ENCODE measurements around the gene AIFM3. TPM values are rescaled to one million over a fixed set of nuclear protein-coding genes. Genes with fewer than 3 reads are reported as not detected.

Gene AIFM3
- total and polyA plus RNA-seq, 2 of the 13 experiments (the other 11 are each of a cell fraction or from before 2014, with no cell fraction given) = 9.0 to 15.3 TPM

DNA sequence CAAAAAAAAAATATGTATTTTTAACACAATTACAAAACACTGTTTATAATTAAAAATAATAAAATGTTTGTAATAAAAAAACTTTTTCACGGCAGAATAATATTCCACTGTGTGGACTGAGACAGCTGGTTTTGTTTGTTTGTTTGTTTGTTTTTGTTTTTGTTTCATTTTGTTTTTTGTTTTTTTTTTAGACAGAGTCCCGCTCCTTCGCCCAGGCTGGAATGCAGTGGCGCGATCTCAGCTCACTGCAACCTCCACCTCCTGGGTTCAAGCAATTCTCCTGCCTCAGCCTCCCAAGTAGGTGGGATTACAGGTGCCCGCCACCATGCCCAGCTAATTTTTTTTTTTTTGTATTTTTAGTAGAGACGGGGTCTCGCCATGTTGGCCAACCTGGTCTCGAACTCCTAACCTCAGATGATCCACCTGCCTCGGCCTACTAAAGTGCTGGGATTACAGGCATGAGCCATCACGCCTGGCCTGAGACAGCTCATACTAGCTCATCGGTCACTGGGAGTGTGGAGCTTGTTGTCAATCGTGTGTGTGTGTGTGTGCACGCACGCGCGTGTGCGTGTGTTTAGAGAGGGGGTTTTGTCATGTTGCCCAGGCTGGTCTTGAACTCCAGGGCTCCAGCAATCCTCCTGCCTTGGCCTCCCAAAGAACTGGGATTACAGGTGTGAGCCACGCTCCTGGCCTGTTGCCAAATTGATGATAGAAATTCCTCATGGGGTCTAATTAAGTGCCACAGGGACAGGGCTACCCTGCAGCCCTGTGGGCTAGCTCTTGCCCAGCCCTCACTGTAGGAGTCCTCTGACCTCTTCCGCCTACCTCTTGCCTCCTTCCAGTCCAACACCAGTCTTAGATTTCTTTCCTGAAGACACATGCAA is 7.2 kb upstream of the AIFM3 start:
- POLR2A ChIA-PET = no interaction called here
- no TSS peak for BruUV-seq (replicated peaks)

DNA sequence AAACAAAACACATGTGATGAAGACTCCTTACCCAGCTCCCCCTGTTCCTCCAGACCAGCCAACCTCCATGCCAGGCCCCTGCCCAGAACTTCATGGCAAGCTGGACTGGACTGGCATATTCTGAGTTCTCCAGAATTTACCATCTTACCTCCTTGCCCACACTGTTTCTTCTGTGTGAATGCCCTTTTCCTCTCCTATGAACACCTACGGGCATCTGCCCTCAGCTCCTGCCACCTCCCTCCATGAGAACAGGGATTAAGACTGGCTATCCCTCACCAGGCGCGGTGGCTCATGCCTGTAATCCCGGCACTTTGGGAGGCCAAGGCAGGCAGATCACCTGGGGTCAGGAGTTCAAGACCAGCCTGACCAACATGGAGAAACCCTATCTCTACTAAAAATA is 6.4 kb upstream of the AIFM3 start:
- CTCF ChIA-PET (ENCODE audit: low intra/inter-chr PET ratio, low total read pairs) = no interaction called here
- intact Hi-C loops (cut with micrococcal nuclease; ENCODE audit: unreplicated experiment) = loop anchor here (5.0 kb wide), 1 partner anchor 73 kb away; no protein-coding TSS in a partner anchor
- TF ChIP-seq ZNF782 (CRISPR knock-in tag; IDR thresholded peaks at IDR 0.05; ENCODE audit: borderline replicate concordance) = no peak
- TF ChIP-seq, protein P1, sequence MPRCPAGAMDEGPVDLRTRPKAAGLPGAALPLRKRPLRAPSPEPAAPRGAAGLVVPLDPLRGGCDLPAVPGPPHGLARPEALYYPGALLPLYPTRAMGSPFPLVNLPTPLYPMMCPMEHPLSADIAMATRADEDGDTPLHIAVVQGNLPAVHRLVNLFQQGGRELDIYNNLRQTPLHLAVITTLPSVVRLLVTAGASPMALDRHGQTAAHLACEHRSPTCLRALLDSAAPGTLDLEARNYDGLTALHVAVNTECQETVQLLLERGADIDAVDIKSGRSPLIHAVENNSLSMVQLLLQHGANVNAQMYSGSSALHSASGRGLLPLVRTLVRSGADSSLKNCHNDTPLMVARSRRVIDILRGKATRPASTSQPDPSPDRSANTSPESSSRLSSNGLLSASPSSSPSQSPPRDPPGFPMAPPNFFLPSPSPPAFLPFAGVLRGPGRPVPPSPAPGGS (CRISPR knock-in tag; IDR thresholded peaks at IDR 0.05) = no peak
- TF ChIP-seq ZNF432 (CRISPR knock-in tag; IDR thresholded peaks at IDR 0.05; ENCODE audit: borderline replicate concordance) = no peak
- TF ChIP-seq SRSF9 (IDR thresholded peaks at IDR 0.05; ENCODE audit: borderline replicate concordance, insufficient read depth, low read depth, low read length, poor library complexity, severe bottlenecking) = no peak
- no peak for TF ChIP-seq NONO (IDR thresholded peaks at IDR 0.05)
- no peak for TF ChIP-seq NONO (CRISPR knock-in tag; conservative IDR thresholded peaks at IDR 0.05)
- TF ChIP-seq TRIM24 (CRISPR knock-in tag; IDR thresholded peaks at IDR 0.05) = no peak
- TF ChIP-seq, protein P2, sequence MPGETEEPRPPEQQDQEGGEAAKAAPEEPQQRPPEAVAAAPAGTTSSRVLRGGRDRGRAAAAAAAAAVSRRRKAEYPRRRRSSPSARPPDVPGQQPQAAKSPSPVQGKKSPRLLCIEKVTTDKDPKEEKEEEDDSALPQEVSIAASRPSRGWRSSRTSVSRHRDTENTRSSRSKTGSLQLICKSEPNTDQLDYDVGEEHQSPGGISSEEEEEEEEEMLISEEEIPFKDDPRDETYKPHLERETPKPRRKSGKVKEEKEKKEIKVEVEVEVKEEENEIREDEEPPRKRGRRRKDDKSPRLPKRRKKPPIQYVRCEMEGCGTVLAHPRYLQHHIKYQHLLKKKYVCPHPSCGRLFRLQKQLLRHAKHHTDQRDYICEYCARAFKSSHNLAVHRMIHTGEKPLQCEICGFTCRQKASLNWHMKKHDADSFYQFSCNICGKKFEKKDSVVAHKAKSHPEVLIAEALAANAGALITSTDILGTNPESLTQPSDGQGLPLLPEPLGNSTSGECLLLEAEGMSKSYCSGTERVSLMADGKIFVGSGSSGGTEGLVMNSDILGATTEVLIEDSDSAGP (CRISPR knock-in tag; IDR thresholded peaks at IDR 0.05; ENCODE audit: borderline replicate concordance) = no peak
- no peak for TF ChIP-seq CBX5 (CRISPR knock-in tag; IDR thresholded peaks at IDR 0.05; ENCODE audit: borderline replicate concordance)
- no peak for TF ChIP-seq AGO2 (optimal IDR thresholded peaks at IDR 0.05; ENCODE audit: low read depth, low read length)
- no peak for TF ChIP-seq ZNF296 (CRISPR knock-in tag; conservative IDR thresholded peaks at IDR 0.05)

More for the DNA sequence above, 7.2 kb upstream of the AIFM3 start:
- H2AFZ ChIP-seq (ENCODE audit: low read length) = no peak overlapping the region
- CTCF ChIA-PET (ENCODE audit: low intra/inter-chr PET ratio, low total read pairs) = no interaction called here
- no peak overlapping the region for H3K4me2 ChIP-seq (ENCODE audit: low read depth, low read length)
- H4K20me1 ChIP-seq (ENCODE audit: insufficient read depth, low read length) = no peaks in the 10 kb centered on the region
- no peaks in the 10 kb centered on the region for H3K9me3 ChIP-seq (ENCODE audit: low read length)
- no peak overlapping the region for H3K27ac ChIP-seq (ENCODE audit: extremely low read length, insufficient read depth, low read length)
- intact Hi-C loops (cut with micrococcal nuclease; ENCODE audit: unreplicated experiment) = loop anchor here (5.0 to 10.0 kb wide), 2 partner anchors 73 to 185 kb away; partner anchors contain the start of gene SERPIND1
- FAIRE-seq = no peak
- H3K4me1 ChIP-seq (ENCODE audit: insufficient read depth, low read length) = peaks cover 60% of the 10 kb centered on the region
- H3K36me3 ChIP-seq (replicated peaks in 1 of 2; ENCODE audit: control insufficient read depth in 1 of 2, insufficient read depth in 2 of 2, low read length in 2 of 2) = no peaks in the 10 kb centered on the region
- peaks cover 29% of the 10 kb centered on the region for H3K79me2 ChIP-seq (ENCODE audit: insufficient read depth, low read length)
- H3K27me3 ChIP-seq (ENCODE audit: control insufficient read depth in 1 of 2, insufficient read depth in 2 of 2, low read length in 2 of 2) = no peaks in the 10 kb centered on the region; a peak in 1 of 5 replicates
- no peak for ATAC-seq
- TF ChIP-seq, protein P3, sequence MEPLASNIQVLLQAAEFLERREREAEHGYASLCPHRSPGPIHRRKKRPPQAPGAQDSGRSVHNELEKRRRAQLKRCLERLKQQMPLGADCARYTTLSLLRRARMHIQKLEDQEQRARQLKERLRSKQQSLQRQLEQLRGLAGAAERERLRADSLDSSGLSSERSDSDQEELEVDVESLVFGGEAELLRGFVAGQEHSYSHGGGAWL (CRISPR knock-in tag; IDR thresholded peaks at IDR 0.05) = no peak
- TF ChIP-seq LCORL (IDR thresholded peaks at IDR 0.05) (0 out of 2 replicates have a peak, but pooled peaks have one; percentile 35), LCORL (CRISPR knock-in tag; IDR thresholded peaks at IDR 0.05) (no peak)
- no peak overlapping the region for H3K4me3 ChIP-seq (replicated peaks in 1 of 3; ENCODE audit: insufficient read depth in 1 of 3, low read depth in 2 of 3, low read length in 3 of 3)
- 98% methylated on average over 19 of the region's 20 CpGs for WGBS (ENCODE audit: low lambda C conversion rate)
- no peak for DNase-seq (ENCODE audit: low spot score)
- in situ Hi-C loops (cut with HindIII; ENCODE audit: extremely low pct_ligation_motif_present, low pct_unique_long_range_greater_than_20kb) = no loop called here
- H3K9ac ChIP-seq (ENCODE audit: insufficient read depth, low read depth, low read length) = no peak overlapping the region

More for the DNA sequence above, 6.4 kb upstream of the AIFM3 start:
- peaks cover 58% of the 10 kb centered on the region for H3K4me1 ChIP-seq (ENCODE audit: insufficient read depth, low read length)
- H3K9me3 ChIP-seq (ENCODE audit: low read length) = no peaks in the 10 kb centered on the region
- H3K9ac ChIP-seq (ENCODE audit: insufficient read depth, low read depth, low read length) = no peak overlapping the region
- BruUV-seq (replicated peaks) = no TSS peak
- H3K27ac ChIP-seq (ENCODE audit: extremely low read length, insufficient read depth, low read length) = no peak overlapping the region
- in situ Hi-C loops (cut with HindIII; ENCODE audit: extremely low pct_ligation_motif_present, low pct_unique_long_range_greater_than_20kb) = no loop called here
- POLR2A ChIA-PET = no interaction called here
- no peak overlapping the region for H3K4me2 ChIP-seq (ENCODE audit: low read depth, low read length)
- DNase-seq (ENCODE audit: low spot score) = no peak
- no peak for FAIRE-seq
- no peaks in the 10 kb centered on the region for H3K36me3 ChIP-seq (replicated peaks in 1 of 2; ENCODE audit: control insufficient read depth in 1 of 2, insufficient read depth in 2 of 2, low read length in 2 of 2)
- no peaks in the 10 kb centered on the region; a peak in 1 of 5 replicates for H3K27me3 ChIP-seq (ENCODE audit: control insufficient read depth in 1 of 2, insufficient read depth in 2 of 2, low read length in 2 of 2)
- no peak overlapping the region for H2AFZ ChIP-seq (ENCODE audit: low read length)
- 90% methylated on average over 4 of the region's 4 CpGs for WGBS (ENCODE audit: low lambda C conversion rate)
- no peak for ATAC-seq
- H3K4me3 ChIP-seq (replicated peaks in 1 of 3; ENCODE audit: insufficient read depth in 1 of 3, low read depth in 2 of 3, low read length in 3 of 3) = no peak overlapping the region
- H3K79me2 ChIP-seq (ENCODE audit: insufficient read depth, low read length) = peaks cover 24% of the 10 kb centered on the region
- H4K20me1 ChIP-seq (ENCODE audit: insufficient read depth, low read length) = no peaks in the 10 kb centered on the region
